RWPE1 (cell line): ENCODE data around the gene TNFRSF13B.
"Not testable (repeated sequence)": the region's sequence is repeated elsewhere in the genome, so short reads cannot be mapped to it uniquely, and the experiment has no call there.

Experiments used
- CTCF ChIA-PET: fragments of 350-600 bp; sonication (Branson Sonifier 250); formaldehyde crosslinking; extraction: SDS; loops from one replicate; lab custom pipeline; 2021; lab: Yijun Ruan, JAX
- POLR2A ChIA-PET: fragments of 400-600 bp; formaldehyde crosslinking; extraction: SDS; loops from one replicate; lab custom pipeline; 2020; ENCODE audit warnings: antibody characterized with exemption; ENCODE audit not compliant: low non-redundant PET; lab: Yijun Ruan, JAX
- DNase-seq: peaks from one replicate; pipeline ENCODE4 v3.0.0; 2012; ENCODE audit warnings: low spot score
- H3K27ac ChIP-seq: fragments of 450-650 bp; 2 replicates; pipeline ENCODE4 v1.5.1; 2017
- CTCF ChIP-seq: fragments of 450-650 bp; conservative IDR thresholded peaks from 2 replicates; pipeline ENCODE4 v1.5.1; 2017; ENCODE audit warnings: low read depth, mild to moderate bottlenecking

Gene TNFRSF13B

GRCh38 chr17:16976725-16977550 lies 5.0 kb upstream of the TNFRSF13B start:
- POLR2A ChIA-PET: no interaction called here
- TF ChIP-seq CTCF: no peak
- no peak for DNase-seq
- no peak overlapping the region for H3K27ac ChIP-seq
- CTCF ChIA-PET: interaction anchor here (0.6 to 0.7 kb wide), 3 partner anchors 16 to 437 kb away, joined by 3 read pairs; no protein-coding TSS in a partner anchor

- ChIA-PET CTCF (interaction anchor here (0.6 kb wide), 3 partner anchors 17 to 1154 kb away, joined by 3 to 6 read pairs (median 4); no protein-coding TSS in a partner anchor), POLR2A (no interaction called here)
- no peak for TF ChIP-seq CTCF
- H3K27ac ChIP-seq: no peak overlapping the region
- no peak for DNase-seq
Observed at GRCh38 chr17:16975744-16976625, 4.1 kb upstream of the TNFRSF13B start.

GRCh38 chr17:16975277-16975651 lies 3.3 kb upstream of the TNFRSF13B start:
- TF ChIP-seq CTCF: no peak
- DNase-seq: no peak
- POLR2A ChIA-PET: no interaction called here
- CTCF ChIA-PET: interaction anchor here (0.6 kb wide), 1 partner anchor 1154 kb away, joined by 4 read pairs; no protein-coding TSS in a partner anchor
- no peak overlapping the region for H3K27ac ChIP-seq

- no peak for TF ChIP-seq CTCF
- no peak overlapping the region for H3K27ac ChIP-seq
- CTCF ChIA-PET: interaction anchor here (0.6 to 0.7 kb wide), 2 partner anchors 17 to 1153 kb away, joined by 3 to 4 read pairs; no protein-coding TSS in a partner anchor
- POLR2A ChIA-PET: no interaction called here
- no peak for DNase-seq
Observed at GRCh38 chr17:16974569-16975276, 2.8 kb upstream of the TNFRSF13B start.

- H3K27ac ChIP-seq: no peak overlapping the region
- ChIA-PET POLR2A (no interaction called here), CTCF (interaction anchor here (0.7 kb wide), 1 partner anchor 18 kb away, joined by 3 read pairs; no protein-coding TSS in a partner anchor)
- DNase-seq: no peak
- TF ChIP-seq CTCF: no peak
Observed at GRCh38 chr17:16973760-16974540, 2.0 kb upstream of the TNFRSF13B start.

GRCh38 chr17:16973043-16973442 lies 1.1 kb upstream of the TNFRSF13B start:
- DNase-seq, POLR2A ChIA-PET, H3K27ac ChIP-seq, CTCF ChIA-PET: not testable (repeated sequence)
